Measurements from ENCODE around the gene NR1D2. TPM values are rescaled to one million over a fixed set of nuclear protein-coding genes. Genes with fewer than 3 reads are reported as not detected.

The NR1D2 gene
- total RNA-seq, 1 donor from 2014 or later, result 20.7 TPM

DNA sequence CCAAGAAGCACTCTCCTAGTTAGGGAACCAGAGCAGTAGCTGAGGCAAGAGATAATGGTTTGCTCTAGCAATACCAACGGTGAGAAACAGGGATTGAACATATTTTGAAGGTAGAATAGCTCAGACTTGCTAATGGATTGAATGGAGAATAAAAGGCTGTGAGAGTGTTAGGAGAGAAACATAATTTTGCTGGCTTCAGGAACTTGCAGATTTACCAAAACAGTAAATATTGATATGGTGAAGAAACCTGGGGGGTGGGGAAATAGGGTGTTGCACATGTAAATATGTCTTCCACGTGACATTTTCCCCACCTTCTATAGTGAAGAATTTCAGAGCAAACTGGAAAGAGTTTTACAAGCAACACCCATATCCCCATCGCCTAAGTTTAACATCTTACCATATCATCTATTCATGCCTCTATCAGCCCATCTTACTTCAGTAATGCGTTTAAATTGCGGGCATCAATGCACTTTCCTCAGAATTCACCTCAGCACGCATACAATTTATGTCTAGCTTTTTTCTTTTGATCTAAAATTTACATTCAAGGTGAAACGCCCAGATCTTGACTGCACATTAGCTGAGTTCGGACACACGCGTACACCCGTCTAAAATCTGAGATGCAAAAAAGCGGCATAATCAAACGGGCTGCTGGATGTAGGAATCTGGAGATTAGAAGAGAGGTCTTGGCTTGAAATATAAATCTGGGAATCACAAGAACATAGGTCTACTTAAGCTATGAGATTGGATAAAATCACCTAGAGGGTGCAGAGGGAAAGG, 891 bp upstream of the NR1D2 start:
- no peak overlapping the region for H3K27ac ChIP-seq (ENCODE audit: low read depth, low read length)
- peaks cover 21% of the 10 kb centered on the region for H3K79me2 ChIP-seq (ENCODE audit: insufficient read depth, low read length)
- peaks cover 10% of the 10 kb centered on the region for H3K4me1 Mint-ChIP-seq (ENCODE audit: low read depth, unreplicated experiment)
- no peaks in the 10 kb centered on the region for H3K27me3 Mint-ChIP-seq (ENCODE audit: low read depth, unreplicated experiment)
- no peak for TF ChIP-seq EZH2 (IDR thresholded peaks at IDR 0.05; ENCODE audit: insufficient read depth, low read length)
- TF ChIP-seq, protein P1, sequence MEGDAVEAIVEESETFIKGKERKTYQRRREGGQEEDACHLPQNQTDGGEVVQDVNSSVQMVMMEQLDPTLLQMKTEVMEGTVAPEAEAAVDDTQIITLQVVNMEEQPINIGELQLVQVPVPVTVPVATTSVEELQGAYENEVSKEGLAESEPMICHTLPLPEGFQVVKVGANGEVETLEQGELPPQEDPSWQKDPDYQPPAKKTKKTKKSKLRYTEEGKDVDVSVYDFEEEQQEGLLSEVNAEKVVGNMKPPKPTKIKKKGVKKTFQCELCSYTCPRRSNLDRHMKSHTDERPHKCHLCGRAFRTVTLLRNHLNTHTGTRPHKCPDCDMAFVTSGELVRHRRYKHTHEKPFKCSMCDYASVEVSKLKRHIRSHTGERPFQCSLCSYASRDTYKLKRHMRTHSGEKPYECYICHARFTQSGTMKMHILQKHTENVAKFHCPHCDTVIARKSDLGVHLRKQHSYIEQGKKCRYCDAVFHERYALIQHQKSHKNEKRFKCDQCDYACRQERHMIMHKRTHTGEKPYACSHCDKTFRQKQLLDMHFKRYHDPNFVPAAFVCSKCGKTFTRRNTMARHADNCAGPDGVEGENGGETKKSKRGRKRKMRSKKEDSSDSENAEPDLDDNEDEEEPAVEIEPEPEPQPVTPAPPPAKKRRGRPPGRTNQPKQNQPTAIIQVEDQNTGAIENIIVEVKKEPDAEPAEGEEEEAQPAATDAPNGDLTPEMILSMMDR (IDR thresholded peaks at IDR 0.05; ENCODE audit: insufficient read depth, low read depth, low read length), result no peak
- peaks cover 2% of the 10 kb centered on the region for H3K36me3 Mint-ChIP-seq (ENCODE audit: low read depth, unreplicated experiment)
- no peaks in the 10 kb centered on the region for H3K36me3 ChIP-seq (ENCODE audit: insufficient read depth, low read length)
- peak overlapping the region; percentile 92 for H3K4me2 ChIP-seq (ENCODE audit: low read length)
- H3K4me1 ChIP-seq (ENCODE audit: insufficient read depth, low read length), result peaks cover 19% of the 10 kb centered on the region
- peak overlapping the region; percentile 79 for H3K4me3 Mint-ChIP-seq (ENCODE audit: unreplicated experiment)
- H3K27me3 ChIP-seq (ENCODE audit: insufficient read depth, low read length), result peaks cover 6% of the 10 kb centered on the region
- H3K9me3 ChIP-seq (ENCODE audit: insufficient read depth, low read depth, low read length), result no peaks in the 10 kb centered on the region
- H3K9ac ChIP-seq (ENCODE audit: low read length), result peak overlapping the region; percentile 88
- no peak for FAIRE-seq
- no peaks in the 10 kb centered on the region for H3K9me3 Mint-ChIP-seq (ENCODE audit: unreplicated experiment)
- DNase-seq (ENCODE audit: low read depth), result no peak
- peaks cover 22% of the 10 kb centered on the region for H4K20me1 ChIP-seq (ENCODE audit: insufficient read depth, low read length)
- peak overlapping the region; percentile 65 for H3K4me3 ChIP-seq (ENCODE audit: insufficient read depth, low read depth, low read length)
- no peak overlapping the region for H2AFZ ChIP-seq (ENCODE audit: low read depth, low read length)
- peak overlapping the region; percentile 83 for H3K27ac Mint-ChIP-seq (ENCODE audit: unreplicated experiment)

DNA sequence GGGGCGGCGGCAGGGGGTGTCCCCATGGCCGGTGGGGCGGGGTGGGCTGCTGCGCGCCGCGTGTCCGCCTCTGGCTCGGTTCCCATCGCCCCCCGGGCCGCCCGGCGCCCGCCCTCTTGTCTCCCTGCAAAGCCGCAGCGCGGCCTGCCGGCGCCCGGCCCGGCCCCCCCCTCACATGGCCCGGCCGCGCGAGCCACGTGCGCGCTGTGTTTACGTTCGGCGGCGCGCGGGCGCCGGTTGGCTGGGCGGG, 502 bp downstream of the NR1D2 start:
- Mint-ChIP-seq H3K27me3 (ENCODE audit: low read depth, unreplicated experiment) (no peaks in the 10 kb centered on the region), H3K9me3 (ENCODE audit: unreplicated experiment) (no peaks in the 10 kb centered on the region), H3K4me3 (ENCODE audit: unreplicated experiment) (no peak overlapping the region), H3K4me1 (ENCODE audit: low read depth, unreplicated experiment) (peaks cover 21% of the 10 kb centered on the region), H3K27ac (ENCODE audit: unreplicated experiment) (no peak overlapping the region), H3K36me3 (ENCODE audit: low read depth, unreplicated experiment) (peaks cover 2% of the 10 kb centered on the region)
- peaks cover 19% of the 10 kb centered on the region for H3K4me1 ChIP-seq (ENCODE audit: insufficient read depth, low read length)
- peak overlapping the region; percentile 78 for H3K4me3 ChIP-seq (ENCODE audit: insufficient read depth, low read depth, low read length)
- H3K36me3 ChIP-seq (ENCODE audit: insufficient read depth, low read length), result no peaks in the 10 kb centered on the region
- no peak overlapping the region for H2AFZ ChIP-seq (ENCODE audit: low read depth, low read length)
- TF ChIP-seq, protein P1 (IDR thresholded peaks at IDR 0.05; ENCODE audit: insufficient read depth, low read depth, low read length), result no peak
- no peak for TF ChIP-seq EZH2 (IDR thresholded peaks at IDR 0.05; ENCODE audit: insufficient read depth, low read length)
- DNase-seq (ENCODE audit: low read depth), result no peak
- peaks cover 6% of the 10 kb centered on the region for H3K27me3 ChIP-seq (ENCODE audit: insufficient read depth, low read length)
- no peaks in the 10 kb centered on the region for H3K9me3 ChIP-seq (ENCODE audit: insufficient read depth, low read depth, low read length)
- H3K4me2 ChIP-seq (ENCODE audit: low read length), result peak overlapping the region; percentile 92
- peak overlapping the region; percentile 88 for H3K9ac ChIP-seq (ENCODE audit: low read length)
- FAIRE-seq, result no peak
- H3K79me2 ChIP-seq (ENCODE audit: insufficient read depth, low read length), result peaks cover 34% of the 10 kb centered on the region
- peaks cover 36% of the 10 kb centered on the region for H4K20me1 ChIP-seq (ENCODE audit: insufficient read depth, low read length)
- H3K27ac ChIP-seq (ENCODE audit: low read depth, low read length), result peak overlapping the region; percentile 70
